ENCODE results near the gene DHX30. TPM values are rescaled to one million over a fixed set of nuclear protein-coding genes. Genes with fewer than 3 reads are reported as not detected.
A peak's percentile ranks its signal among the peaks of the same experiment; 100 is the strongest.

The DHX30 gene
- total RNA-seq, 1 donor, result 59.4 TPM

GRCh38 chr3:47846880-47847248 lies 43.9 kb downstream of the DHX30 start:
- Histone ChIP-seq H3K27ac (ENCODE audit: low read depth, low read length) (no peak overlapping the region), H3K4me2 (ENCODE audit: insufficient read depth, low read length) (no peak overlapping the region), H3K79me2 (ENCODE audit: insufficient read depth, low read length) (no peaks in the 10 kb centered on the region), H3K4me3 (ENCODE audit: insufficient read depth, low read length) (no peak overlapping the region), H3K27me3 (ENCODE audit: insufficient read depth, low read length) (no peaks in the 10 kb centered on the region), H2AFZ (ENCODE audit: low read length) (no peak overlapping the region), H3K9me3 (ENCODE audit: low read depth, low read length) (no peaks in the 10 kb centered on the region), H4K20me1 (ENCODE audit: insufficient read depth, low read length) (peaks cover 37% of the 10 kb centered on the region), H3K36me3 (ENCODE audit: insufficient read depth, low read length) (peaks cover 88% of the 10 kb centered on the region), H3K4me1 (ENCODE audit: insufficient read depth, low read length) (no peaks in the 10 kb centered on the region)
- peak; percentile 87 for DNase-seq (ENCODE audit: insufficient read length, low spot score, missing footprints)
- TF ChIP-seq, protein P1, sequence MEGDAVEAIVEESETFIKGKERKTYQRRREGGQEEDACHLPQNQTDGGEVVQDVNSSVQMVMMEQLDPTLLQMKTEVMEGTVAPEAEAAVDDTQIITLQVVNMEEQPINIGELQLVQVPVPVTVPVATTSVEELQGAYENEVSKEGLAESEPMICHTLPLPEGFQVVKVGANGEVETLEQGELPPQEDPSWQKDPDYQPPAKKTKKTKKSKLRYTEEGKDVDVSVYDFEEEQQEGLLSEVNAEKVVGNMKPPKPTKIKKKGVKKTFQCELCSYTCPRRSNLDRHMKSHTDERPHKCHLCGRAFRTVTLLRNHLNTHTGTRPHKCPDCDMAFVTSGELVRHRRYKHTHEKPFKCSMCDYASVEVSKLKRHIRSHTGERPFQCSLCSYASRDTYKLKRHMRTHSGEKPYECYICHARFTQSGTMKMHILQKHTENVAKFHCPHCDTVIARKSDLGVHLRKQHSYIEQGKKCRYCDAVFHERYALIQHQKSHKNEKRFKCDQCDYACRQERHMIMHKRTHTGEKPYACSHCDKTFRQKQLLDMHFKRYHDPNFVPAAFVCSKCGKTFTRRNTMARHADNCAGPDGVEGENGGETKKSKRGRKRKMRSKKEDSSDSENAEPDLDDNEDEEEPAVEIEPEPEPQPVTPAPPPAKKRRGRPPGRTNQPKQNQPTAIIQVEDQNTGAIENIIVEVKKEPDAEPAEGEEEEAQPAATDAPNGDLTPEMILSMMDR (IDR thresholded peaks at IDR 0.05; ENCODE audit: extremely low read depth, low read depth, low read length), result no peak

DNA sequence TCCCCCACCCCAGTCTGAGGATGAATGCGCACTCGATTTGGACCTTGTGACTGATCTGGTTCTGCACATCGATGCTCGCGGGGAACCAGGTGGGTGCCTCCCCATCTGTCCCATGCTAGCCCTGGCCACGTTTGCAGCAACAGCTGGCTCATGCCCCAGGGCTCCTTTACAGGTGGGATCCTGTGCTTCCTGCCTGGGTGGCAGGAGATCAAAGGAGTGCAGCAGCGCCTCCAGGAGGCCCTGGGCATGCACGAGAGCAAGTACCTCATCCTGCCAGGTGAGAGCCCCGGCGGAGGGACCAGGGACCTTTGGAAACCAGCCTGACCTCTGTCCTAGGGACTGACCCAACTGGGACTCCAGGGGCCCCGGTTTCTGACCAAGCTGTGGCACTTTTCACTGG lies 44.3 kb downstream of the DHX30 start:
- H4K20me1 ChIP-seq (ENCODE audit: insufficient read depth, low read length), result peaks cover 37% of the 10 kb centered on the region
- no peak overlapping the region for H3K4me2 ChIP-seq (ENCODE audit: insufficient read depth, low read length)
- H3K27me3 ChIP-seq (ENCODE audit: insufficient read depth, low read length), result no peaks in the 10 kb centered on the region
- no peak overlapping the region for H2AFZ ChIP-seq (ENCODE audit: low read length)
- H3K9me3 ChIP-seq (ENCODE audit: low read depth, low read length), result no peaks in the 10 kb centered on the region
- no peaks in the 10 kb centered on the region for H3K4me1 ChIP-seq (ENCODE audit: insufficient read depth, low read length)
- DNase-seq (ENCODE audit: insufficient read length, low spot score, missing footprints), result no peak
- no peaks in the 10 kb centered on the region for H3K79me2 ChIP-seq (ENCODE audit: insufficient read depth, low read length)
- TF ChIP-seq, protein P1 (IDR thresholded peaks at IDR 0.05; ENCODE audit: extremely low read depth, low read depth, low read length), result no peak
- H3K27ac ChIP-seq (ENCODE audit: low read depth, low read length), result no peak overlapping the region
- H3K4me3 ChIP-seq (ENCODE audit: insufficient read depth, low read length), result no peak overlapping the region
- peaks cover 89% of the 10 kb centered on the region for H3K36me3 ChIP-seq (ENCODE audit: insufficient read depth, low read length)

DNA sequence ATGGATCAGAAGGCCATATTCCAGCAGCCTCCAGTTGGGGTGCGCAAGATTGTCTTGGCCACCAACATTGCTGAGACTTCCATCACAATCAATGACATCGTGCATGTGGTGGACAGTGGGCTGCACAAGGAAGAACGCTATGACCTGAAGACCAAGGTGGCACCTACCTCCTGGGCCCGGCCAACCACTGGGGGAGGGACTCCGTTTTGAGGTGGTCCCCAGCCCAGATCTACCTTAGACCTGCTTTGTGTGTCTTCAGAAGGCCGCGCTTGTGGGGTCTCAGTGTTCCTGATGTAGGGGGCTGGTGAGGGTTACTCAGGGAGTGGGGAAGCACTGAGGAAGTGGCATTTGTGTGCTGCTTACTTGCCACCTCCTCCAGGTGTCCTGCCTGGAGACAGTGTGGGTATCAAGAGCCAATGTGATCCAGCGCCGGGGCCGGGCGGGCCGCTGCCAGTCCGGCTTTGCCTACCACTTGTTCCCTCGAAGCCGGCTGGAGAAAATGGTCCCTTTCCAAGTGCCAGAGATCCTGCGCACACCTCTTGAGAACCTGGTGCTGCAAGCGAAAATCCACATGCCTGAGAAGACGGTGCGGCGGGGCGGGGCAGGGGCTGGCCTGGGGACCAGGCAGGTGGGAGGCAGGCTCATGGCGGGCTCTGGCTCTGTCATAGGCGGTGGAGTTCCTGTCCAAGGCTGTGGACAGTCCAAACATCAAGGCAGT lies 45.0 kb downstream of the DHX30 start:
- Histone ChIP-seq H3K27me3 (ENCODE audit: insufficient read depth, low read length) (no peaks in the 10 kb centered on the region), H3K9me3 (ENCODE audit: low read depth, low read length) (no peaks in the 10 kb centered on the region), H3K4me2 (ENCODE audit: insufficient read depth, low read length) (no peak overlapping the region), H2AFZ (ENCODE audit: low read length) (no peak overlapping the region), H3K4me1 (ENCODE audit: insufficient read depth, low read length) (no peaks in the 10 kb centered on the region), H3K27ac (ENCODE audit: low read depth, low read length) (no peak overlapping the region), H3K36me3 (ENCODE audit: insufficient read depth, low read length) (peaks cover 90% of the 10 kb centered on the region), H3K79me2 (ENCODE audit: insufficient read depth, low read length) (no peaks in the 10 kb centered on the region), H3K4me3 (ENCODE audit: insufficient read depth, low read length) (no peak overlapping the region), H4K20me1 (ENCODE audit: insufficient read depth, low read length) (peaks cover 34% of the 10 kb centered on the region)
- TF ChIP-seq, protein P1 (IDR thresholded peaks at IDR 0.05; ENCODE audit: extremely low read depth, low read depth, low read length), result no peak
- DNase-seq (ENCODE audit: insufficient read length, low spot score, missing footprints), result peak; percentile 52

GRCh38 chr3:47848599-47849117 lies 45.7 kb downstream of the DHX30 start:
- no peaks in the 10 kb centered on the region for H3K9me3 ChIP-seq (ENCODE audit: low read depth, low read length)
- TF ChIP-seq, protein P1 (IDR thresholded peaks at IDR 0.05; ENCODE audit: extremely low read depth, low read depth, low read length), result no peak
- peak; percentile 58 for DNase-seq (ENCODE audit: insufficient read length, low spot score, missing footprints)
- no peaks in the 10 kb centered on the region for H3K79me2 ChIP-seq (ENCODE audit: insufficient read depth, low read length)
- no peak overlapping the region for H3K4me2 ChIP-seq (ENCODE audit: insufficient read depth, low read length)
- H3K4me3 ChIP-seq (ENCODE audit: insufficient read depth, low read length), result no peak overlapping the region
- H3K36me3 ChIP-seq (ENCODE audit: insufficient read depth, low read length), result peaks cover 87% of the 10 kb centered on the region
- H2AFZ ChIP-seq (ENCODE audit: low read length), result no peak overlapping the region
- no peak overlapping the region for H3K27ac ChIP-seq (ENCODE audit: low read depth, low read length)
- no peaks in the 10 kb centered on the region for H3K27me3 ChIP-seq (ENCODE audit: insufficient read depth, low read length)
- H3K4me1 ChIP-seq (ENCODE audit: insufficient read depth, low read length), result no peaks in the 10 kb centered on the region
- H4K20me1 ChIP-seq (ENCODE audit: insufficient read depth, low read length), result peaks cover 34% of the 10 kb centered on the region

All from osteoblast (primary cell).